H9 (cell line): ENCODE measurements around the gene ZNF776. TPM values are rescaled to one million over a fixed set of nuclear protein-coding genes. Genes with fewer than 3 reads are reported as not detected.

Experiments
- DNase-seq: peaks from one replicate; pipeline ENCODE4 v3.0.0-alpha.2; 2017
- H2AFZ ChIP-seq: one replicate; pipeline ENCODE4 v1.6.1; 2013; ENCODE audit warnings: mild to moderate bottlenecking, low read length, control low read depth, moderate library complexity
- H2AK5ac ChIP-seq: 2 replicates; pipeline ENCODE4 v1.6.1; 2013; ENCODE audit warnings: low read length, control low read depth, mixed read lengths; ENCODE audit not compliant: insufficient read length
- H2BK120ac ChIP-seq: one replicate; pipeline ENCODE4 v1.6.1; 2013; ENCODE audit warnings: low read depth, mild to moderate bottlenecking, low read length, control low read depth, inconsistent platforms; ENCODE audit not compliant: poor library complexity, severe bottlenecking
- H2BK12ac ChIP-seq: 2 replicates; pipeline ENCODE4 v1.6.1; 2013; ENCODE audit warnings: low read length, control low read depth, mixed read lengths, low read depth; ENCODE audit not compliant: insufficient read length
- H2BK15ac ChIP-seq: 2 replicates; pipeline ENCODE4 v1.6.1; 2013; ENCODE audit warnings: low read depth, low read length, control low read depth
- H2BK20ac ChIP-seq: one replicate; pipeline ENCODE4 v1.6.1; 2013; ENCODE audit warnings: low read depth, mild to moderate bottlenecking, low read length, control low read depth, inconsistent platforms; ENCODE audit not compliant: poor library complexity, severe bottlenecking
- H2BK5ac ChIP-seq: 2 replicates; pipeline ENCODE4 v1.6.1; 2013; ENCODE audit warnings: low read length, control low read depth, mixed read lengths; ENCODE audit not compliant: insufficient read length
- H3K14ac ChIP-seq: 2 replicates; pipeline ENCODE4 v1.6.1; 2013; ENCODE audit warnings: low read length, control low read depth; ENCODE audit not compliant: insufficient read depth
- H3K18ac ChIP-seq: 2 replicates; pipeline ENCODE4 v1.6.1; 2013; ENCODE audit warnings: low read depth, mild to moderate bottlenecking, mixed read lengths, low read length, control low read depth; ENCODE audit not compliant: insufficient read length
- H3K23ac ChIP-seq: 2 replicates; pipeline ENCODE4 v1.6.1; 2013; ENCODE audit warnings: low read length, control low read depth, mixed read lengths, low read depth; ENCODE audit not compliant: insufficient read length
- H3K23me2 ChIP-seq: 2 replicates; pipeline ENCODE4 v1.6.1; 2013; ENCODE audit warnings: low read depth, mild to moderate bottlenecking, mixed read lengths, low read length, control low read depth; ENCODE audit not compliant: insufficient read length, poor library complexity, severe bottlenecking
- H3K27ac ChIP-seq: 2 replicates; pipeline ENCODE4 v1.5.1; 2013; ENCODE audit warnings: low read length, control low read depth, mixed read lengths, low read depth; ENCODE audit not compliant: insufficient read length
- H3K27me3 ChIP-seq: 2 replicates; pipeline ENCODE4 v1.6.1; 2013; ENCODE audit warnings: low read length, control low read depth, inconsistent platforms; ENCODE audit not compliant: insufficient read depth
- H3K4ac ChIP-seq: 2 replicates; pipeline ENCODE4 v1.6.1; 2013; ENCODE audit warnings: low read depth, mild to moderate bottlenecking, control low read depth, inconsistent platforms, low read length, moderate library complexity
- H3K4me1 ChIP-seq: 2 replicates; pipeline ENCODE4 v1.6.1; 2013; ENCODE audit warnings: low read length, control low read depth, inconsistent platforms; ENCODE audit not compliant: insufficient read depth
- H3K4me2 ChIP-seq: 2 replicates; pipeline ENCODE4 v1.6.1; 2013; ENCODE audit warnings: low read length, control low read depth, mixed read lengths; ENCODE audit not compliant: insufficient read length, insufficient read depth
- H3K56ac ChIP-seq: 2 replicates; pipeline ENCODE4 v1.6.1; 2013; ENCODE audit warnings: low read depth, mild to moderate bottlenecking, mixed read lengths, low read length, control low read depth; ENCODE audit not compliant: insufficient read length
- H3K79me1 ChIP-seq: 2 replicates; pipeline ENCODE4 v1.6.1; 2013; ENCODE audit warnings: low read depth, mild to moderate bottlenecking, moderate library complexity, low read length, control low read depth, inconsistent platforms; ENCODE audit not compliant: insufficient read depth, poor library complexity, severe bottlenecking
- H3K79me2 ChIP-seq: 2 replicates; pipeline ENCODE4 v1.6.1; 2013; ENCODE audit warnings: low read length, control low read depth, inconsistent platforms; ENCODE audit not compliant: insufficient read depth
- H3K9ac ChIP-seq: 2 replicates; pipeline ENCODE4 v1.6.1; 2013; ENCODE audit warnings: low read length, control low read depth, mixed read lengths; ENCODE audit not compliant: insufficient read length; ENCODE audit errors: extremely low read depth
- H3K9me3 ChIP-seq: one replicate; pipeline ENCODE4 v1.6.1; 2013; ENCODE audit warnings: low read depth, low read length, inconsistent platforms; ENCODE audit not compliant: control insufficient read depth
- H3T11ph ChIP-seq: one replicate; pipeline ENCODE4 v1.6.1; 2013; ENCODE audit warnings: mild to moderate bottlenecking, low read length, control low read depth, inconsistent platforms
- H4K20me1 ChIP-seq: one replicate; pipeline ENCODE4 v1.6.1; 2013; ENCODE audit not compliant: control insufficient read depth, insufficient read length, insufficient read depth
- H4K5ac ChIP-seq: 2 replicates; pipeline ENCODE4 v1.6.1; 2013; ENCODE audit warnings: low read depth, mild to moderate bottlenecking, mixed read lengths, low read length, control low read depth; ENCODE audit not compliant: insufficient read length
- H4K8ac ChIP-seq: replicated peaks from 2 replicates; pipeline ENCODE4 v1.6.1; 2013; ENCODE audit warnings: low read length, control low read depth, mixed read lengths, low read depth; ENCODE audit not compliant: insufficient read length
- H4K91ac ChIP-seq: 2 replicates; pipeline ENCODE4 v1.6.1; 2013; ENCODE audit warnings: low read depth, mild to moderate bottlenecking, moderate library complexity, mixed read lengths, low read length, control low read depth; ENCODE audit not compliant: insufficient read length
- H3K27ac Mint-ChIP-seq, 3 experiments: 2 replicates in 2 of 3; 3 replicates in 1 of 3; pipeline ENCODE4 v1.8.0; 2020 to 2021; ENCODE audit warnings: mixed read lengths in 3 of 3, mild to moderate bottlenecking in 1 of 3, moderate library complexity in 1 of 3
- H3K27me3 Mint-ChIP-seq: 2 replicates; pipeline ENCODE4 v1.8.0; 2021; ENCODE audit warnings: low read depth, mild to moderate bottlenecking, moderate library complexity, mixed read lengths
- H3K36me3 Mint-ChIP-seq, 3 experiments: 2 replicates in 2 of 3; 3 replicates in 1 of 3; pipeline ENCODE4 v1.8.0; 2020 to 2021; ENCODE audit warnings: low read depth in 3 of 3, mixed read lengths in 3 of 3; ENCODE audit not compliant: insufficient read depth in 1 of 3
- H3K4me1 Mint-ChIP-seq, 2 experiments: 2 replicates each; pipeline ENCODE4 v1.8.0; 2020; ENCODE audit warnings: mixed read lengths in 2 of 2
- H3K4me3 Mint-ChIP-seq, 2 experiments: 2 replicates in 1 of 2; 3 replicates in 1 of 2; pipeline ENCODE4 v1.8.0; 2020 to 2021; ENCODE audit warnings: mild to moderate bottlenecking in 2 of 2, mixed read lengths in 2 of 2, moderate library complexity in 1 of 2
- H3K9me3 Mint-ChIP-seq, 2 experiments: 2 replicates in 1 of 2; 3 replicates in 1 of 2; pipeline ENCODE4 v1.8.0; 2020; ENCODE audit warnings: mild to moderate bottlenecking in 2 of 2, mixed read lengths in 2 of 2, moderate library complexity in 1 of 2
- WGBS: extraction: QIAGEN DNeasy Blood & Tissue Kit; methylation state at CpG from one replicate; pipeline ENCODE4 v1.1.7; 2013; ENCODE audit warnings: missing lambda C conversion rate, low lambda C conversion rate, mixed read lengths; ENCODE audit not compliant: insufficient read length; ENCODE audit errors: extremely low coverage; 5-methylcytosine and 5-hydroxymethylcytosine counted together
- total RNA-seq: library from RNA; stranded (reverse); gene quantifications from 2 replicates; pipeline ENCODE4 v1.2.1, GENCODE V29; 2021
- TF ChIP-seq, protein P1 (sequence below): fragments of 200-600 bp; sonication (generic); conservative IDR thresholded peaks from 3 replicates; pipeline ENCODE4 v1.8.0; 2021; ENCODE audit warnings: antibody characterized with exemption, mild to moderate bottlenecking

The ZNF776 gene
- total RNA-seq, 1 experiment from 2014 or later, result 19.7 TPM

DNA sequence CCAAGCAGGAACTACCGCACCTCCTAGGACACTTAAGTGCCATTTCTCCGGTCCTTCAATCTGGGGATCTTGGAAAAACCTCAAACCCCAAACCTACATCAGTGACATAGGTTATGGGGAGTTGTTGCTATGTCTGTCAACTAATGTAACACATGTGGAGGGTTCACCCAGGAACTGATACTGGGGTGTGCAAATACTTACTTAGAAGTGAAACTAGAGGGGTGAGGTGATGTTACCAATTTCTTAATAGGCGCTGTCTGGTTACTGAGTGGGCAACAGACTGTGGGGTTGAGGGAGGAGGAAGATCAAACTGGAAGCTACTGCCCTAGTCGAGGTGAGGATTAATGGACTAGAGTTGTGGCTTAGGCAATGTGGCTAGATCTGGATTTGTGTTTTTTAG is 24.8 kb downstream of the ZNF776 start:
- TF ChIP-seq, protein P1, sequence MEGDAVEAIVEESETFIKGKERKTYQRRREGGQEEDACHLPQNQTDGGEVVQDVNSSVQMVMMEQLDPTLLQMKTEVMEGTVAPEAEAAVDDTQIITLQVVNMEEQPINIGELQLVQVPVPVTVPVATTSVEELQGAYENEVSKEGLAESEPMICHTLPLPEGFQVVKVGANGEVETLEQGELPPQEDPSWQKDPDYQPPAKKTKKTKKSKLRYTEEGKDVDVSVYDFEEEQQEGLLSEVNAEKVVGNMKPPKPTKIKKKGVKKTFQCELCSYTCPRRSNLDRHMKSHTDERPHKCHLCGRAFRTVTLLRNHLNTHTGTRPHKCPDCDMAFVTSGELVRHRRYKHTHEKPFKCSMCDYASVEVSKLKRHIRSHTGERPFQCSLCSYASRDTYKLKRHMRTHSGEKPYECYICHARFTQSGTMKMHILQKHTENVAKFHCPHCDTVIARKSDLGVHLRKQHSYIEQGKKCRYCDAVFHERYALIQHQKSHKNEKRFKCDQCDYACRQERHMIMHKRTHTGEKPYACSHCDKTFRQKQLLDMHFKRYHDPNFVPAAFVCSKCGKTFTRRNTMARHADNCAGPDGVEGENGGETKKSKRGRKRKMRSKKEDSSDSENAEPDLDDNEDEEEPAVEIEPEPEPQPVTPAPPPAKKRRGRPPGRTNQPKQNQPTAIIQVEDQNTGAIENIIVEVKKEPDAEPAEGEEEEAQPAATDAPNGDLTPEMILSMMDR, result no peak
- Histone ChIP-seq H3K23ac (no peak overlapping the region), H3K27me3 (no peaks in the 10 kb centered on the region), H2BK12ac (no peak overlapping the region), H3K23me2 (peaks cover 2% of the 10 kb centered on the region), H3K18ac (no peak overlapping the region), H3K9me3 (no peaks in the 10 kb centered on the region), H3K4ac (no peak overlapping the region), H2BK5ac (no peak overlapping the region), H2AFZ (no peak overlapping the region), H2BK120ac (no peak overlapping the region), H4K20me1 (no peaks in the 10 kb centered on the region), H3K14ac (no peak overlapping the region), H4K91ac (no peak overlapping the region), H3K27ac (no peak overlapping the region), H3K79me1 (no peaks in the 10 kb centered on the region), H2BK15ac (no peak overlapping the region), H2AK5ac (no peak overlapping the region), H4K8ac (no peak overlapping the region), H3K56ac (no peak overlapping the region), H4K5ac (no peak overlapping the region), H3K4me2 (no peak overlapping the region), H3K4me1 (no peaks in the 10 kb centered on the region), H3K79me2 (peaks cover 28% of the 10 kb centered on the region; the same call in 1 of the 2 replicates), H3K9ac (no peak overlapping the region), H3T11ph (no peak overlapping the region), H2BK20ac (no peak overlapping the region)
- peaks cover 28 to 46% (median 36%) of the 10 kb centered on the region in 3 experiments; a peak in 6 of 7 replicates for H3K36me3 Mint-ChIP-seq
- no CpG with 5 or more reads among the region's 4 CpGs for WGBS
- no peak for DNase-seq
- peaks cover 0 to 1% of the 10 kb centered on the region in 2 experiments; a peak in 1 of 5 replicates for H3K9me3 Mint-ChIP-seq
- H3K27me3 Mint-ChIP-seq, result no peaks in the 10 kb centered on the region
- peak overlapping the region in 2 of 3 experiments; percentile 1 to 4; a peak in 1 of 7 replicates for H3K27ac Mint-ChIP-seq
- peaks cover 11 to 16% of the 10 kb centered on the region in 2 experiments for H3K4me1 Mint-ChIP-seq
- H3K4me3 Mint-ChIP-seq, result peak overlapping the region; percentile 14 to 97; a peak in 3 of 5 replicates
